ENCODE measurements around the gene GRID2. TPM values are rescaled to one million over a fixed set of nuclear protein-coding genes. Genes with fewer than 3 reads are reported as not detected.

GRID2 gene
- total RNA-seq, 4 donors from 2014 or later: 0.33 TPM; not detected in 3

DNA sequence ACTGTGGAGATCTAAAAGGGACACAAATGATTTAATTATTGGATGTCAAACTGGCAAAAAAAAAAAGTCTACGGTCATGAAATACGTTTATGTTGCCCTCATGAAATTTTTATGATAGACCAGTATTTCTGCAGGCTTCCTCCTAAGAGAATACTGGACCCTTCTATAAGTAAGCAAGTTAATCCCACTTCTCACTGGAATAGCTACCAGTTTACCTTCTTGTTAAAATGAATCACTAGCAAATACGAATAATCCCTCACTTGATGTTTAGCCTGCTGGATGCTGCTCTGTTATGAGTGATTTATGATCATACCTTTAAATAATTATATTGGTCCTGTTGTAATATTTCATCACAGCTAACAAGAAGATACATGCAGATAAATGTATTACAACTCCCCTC is 39.6 kb upstream of the GRID2 start:
- 96 to 97% methylated on average over 3 of the region's 3 CpGs for WGBS, 2 donors

DNA sequence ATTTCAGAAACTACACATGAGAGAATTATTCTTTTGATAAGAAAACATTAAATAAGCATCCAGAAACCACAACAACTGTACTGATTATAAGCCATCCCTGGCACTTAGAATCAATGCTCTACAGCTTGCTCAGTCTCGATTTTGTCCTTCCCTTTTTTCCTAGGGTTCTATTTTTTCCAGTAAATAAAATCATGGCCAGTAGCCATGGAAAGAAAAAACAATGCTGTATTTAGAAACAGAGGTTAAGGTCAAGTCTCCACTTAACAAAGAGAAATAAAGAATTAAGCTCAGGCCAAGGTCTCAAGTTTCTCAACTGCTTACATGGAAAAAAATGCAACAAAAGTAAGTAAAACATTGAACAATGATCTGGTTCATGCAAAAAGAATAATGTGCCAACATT is 38.7 kb upstream of the GRID2 start:
- intact Hi-C loops (cut with DNase I): no loop called here
- H3K4me1 ChIP-seq: peaks cover 12 to 13% of the 10 kb centered on the region in 2 donors
- no peaks in the 10 kb centered on the region for H3K27me3 ChIP-seq
- H3K36me3 ChIP-seq: no peaks in the 10 kb centered on the region
- WGBS, 2 donors: 2 to 13% methylated on average over 1 of the region's 1 CpG
- TF ChIP-seq, protein P1, sequence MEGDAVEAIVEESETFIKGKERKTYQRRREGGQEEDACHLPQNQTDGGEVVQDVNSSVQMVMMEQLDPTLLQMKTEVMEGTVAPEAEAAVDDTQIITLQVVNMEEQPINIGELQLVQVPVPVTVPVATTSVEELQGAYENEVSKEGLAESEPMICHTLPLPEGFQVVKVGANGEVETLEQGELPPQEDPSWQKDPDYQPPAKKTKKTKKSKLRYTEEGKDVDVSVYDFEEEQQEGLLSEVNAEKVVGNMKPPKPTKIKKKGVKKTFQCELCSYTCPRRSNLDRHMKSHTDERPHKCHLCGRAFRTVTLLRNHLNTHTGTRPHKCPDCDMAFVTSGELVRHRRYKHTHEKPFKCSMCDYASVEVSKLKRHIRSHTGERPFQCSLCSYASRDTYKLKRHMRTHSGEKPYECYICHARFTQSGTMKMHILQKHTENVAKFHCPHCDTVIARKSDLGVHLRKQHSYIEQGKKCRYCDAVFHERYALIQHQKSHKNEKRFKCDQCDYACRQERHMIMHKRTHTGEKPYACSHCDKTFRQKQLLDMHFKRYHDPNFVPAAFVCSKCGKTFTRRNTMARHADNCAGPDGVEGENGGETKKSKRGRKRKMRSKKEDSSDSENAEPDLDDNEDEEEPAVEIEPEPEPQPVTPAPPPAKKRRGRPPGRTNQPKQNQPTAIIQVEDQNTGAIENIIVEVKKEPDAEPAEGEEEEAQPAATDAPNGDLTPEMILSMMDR (IDR thresholded peaks at IDR 0.05): no peak
- TF ChIP-seq POLR2A (IDR thresholded peaks at IDR 0.05): no peak
- no peaks in the 10 kb centered on the region for H3K9me3 ChIP-seq
- no peak for DNase-seq
- H3K27ac ChIP-seq: no peak overlapping the region
- no peak overlapping the region for H3K4me3 ChIP-seq (replicated peaks in 1 of 3)

More for the DNA sequence above, 39.6 kb upstream of the GRID2 start:
- Histone ChIP-seq H3K27me3 (no peaks in the 10 kb centered on the region), H3K9me3 (no peaks in the 10 kb centered on the region), H3K4me3 (replicated peaks in 1 of 3) (no peak overlapping the region), H3K36me3 (no peaks in the 10 kb centered on the region), H3K27ac (no peak overlapping the region), H3K4me1 (peaks cover 12 to 13% of the 10 kb centered on the region in 2 donors)
- no peak for DNase-seq
- intact Hi-C loops (cut with DNase I): no loop called here
- TF ChIP-seq, protein P1 (IDR thresholded peaks at IDR 0.05): no peak
- no peak for TF ChIP-seq POLR2A (IDR thresholded peaks at IDR 0.05)

DNA sequence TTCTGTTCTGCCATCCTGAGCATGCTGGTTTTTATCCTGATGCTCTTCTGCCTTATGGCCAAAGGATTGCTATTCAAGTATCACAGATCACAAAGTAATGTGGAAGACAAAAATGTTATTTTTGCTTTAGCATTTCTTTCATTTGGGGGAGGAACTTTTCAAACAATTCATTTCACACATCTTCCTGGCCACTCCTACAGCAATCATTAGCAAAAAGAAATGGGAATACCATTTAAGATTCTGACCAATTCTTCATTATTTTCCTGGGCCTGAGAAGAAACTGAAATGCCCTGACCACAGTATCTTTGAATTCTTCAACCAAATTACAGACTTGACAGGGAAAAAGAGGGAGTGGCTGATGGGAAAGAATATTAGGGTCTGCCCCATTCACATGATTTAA is 38.0 kb upstream of the GRID2 start:
- TF ChIP-seq POLR2A (IDR thresholded peaks at IDR 0.05): no peak
- TF ChIP-seq, protein P1 (IDR thresholded peaks at IDR 0.05): no peak
- H3K9me3 ChIP-seq: no peaks in the 10 kb centered on the region
- DNase-seq: no peak
- H3K27me3 ChIP-seq: no peaks in the 10 kb centered on the region
- H3K4me3 ChIP-seq (replicated peaks in 1 of 3): no peak overlapping the region
- intact Hi-C loops (cut with DNase I): no loop called here
- no peaks in the 10 kb centered on the region for H3K36me3 ChIP-seq
- H3K27ac ChIP-seq: no peak overlapping the region
- peaks cover 12 to 13% of the 10 kb centered on the region in 2 donors for H3K4me1 ChIP-seq

DNA sequence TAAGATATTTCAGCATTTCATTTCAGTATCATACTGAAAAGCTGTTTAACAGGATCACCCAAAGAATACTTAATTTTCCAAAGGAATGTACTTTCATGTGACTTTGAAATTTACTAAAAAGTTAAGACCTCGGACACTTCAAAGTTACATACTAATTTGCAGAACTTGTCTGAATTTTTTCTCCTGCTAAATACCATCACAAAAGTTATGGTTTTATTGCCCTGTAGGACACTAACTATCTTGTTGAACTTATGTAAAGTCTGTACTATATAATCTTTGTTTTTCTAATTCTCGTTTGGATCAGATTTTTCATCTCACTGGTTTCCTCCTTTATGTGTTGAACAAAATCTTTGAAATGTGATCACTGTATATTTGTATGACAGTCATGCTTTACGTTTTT is 37.2 kb upstream of the GRID2 start:
- intact Hi-C loops (cut with DNase I): no loop called here
- H3K27me3 ChIP-seq: no peaks in the 10 kb centered on the region
- H3K27ac ChIP-seq: no peak overlapping the region
- TF ChIP-seq POLR2A (IDR thresholded peaks at IDR 0.05): no peak
- TF ChIP-seq, protein P1 (IDR thresholded peaks at IDR 0.05): no peak
- no peaks in the 10 kb centered on the region for H3K9me3 ChIP-seq
- H3K4me1 ChIP-seq: peaks cover 12 to 13% of the 10 kb centered on the region in 2 donors
- no peaks in the 10 kb centered on the region for H3K36me3 ChIP-seq
- DNase-seq: no peak
- WGBS, 2 donors: 79 to 89% methylated on average over 3 of the region's 3 CpGs
- H3K4me3 ChIP-seq (replicated peaks in 1 of 3): no peak overlapping the region

DNA sequence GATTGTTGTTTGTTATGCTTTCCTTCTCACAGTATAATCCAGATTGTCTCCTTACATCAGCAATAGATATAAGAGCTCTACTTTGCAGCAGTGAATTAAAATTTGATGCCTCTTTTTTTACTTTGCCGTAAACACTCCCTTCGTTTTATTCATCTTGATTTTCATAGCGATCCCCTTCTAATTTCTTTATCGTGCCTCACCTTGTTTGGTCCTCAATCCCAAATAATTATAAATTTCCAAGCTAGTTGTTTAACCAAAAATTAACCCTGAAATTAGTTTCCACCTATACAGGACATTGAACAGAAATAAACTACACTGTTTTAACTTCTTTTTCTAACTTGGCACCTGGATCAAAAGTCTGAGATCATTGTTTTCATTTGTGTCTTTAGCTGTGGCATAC is 35.1 kb upstream of the GRID2 start:
- TF ChIP-seq, protein P1 (IDR thresholded peaks at IDR 0.05): no peak
- no peak for TF ChIP-seq POLR2A (IDR thresholded peaks at IDR 0.05)
- no peak overlapping the region for H3K27ac ChIP-seq
- no peaks in the 10 kb centered on the region for H3K27me3 ChIP-seq
- 96 to 97% methylated on average over 4 of the region's 4 CpGs for WGBS, 2 donors
- no peak overlapping the region for H3K4me3 ChIP-seq (replicated peaks in 1 of 3)
- H3K9me3 ChIP-seq: no peaks in the 10 kb centered on the region
- no peak for DNase-seq
- no peaks in the 10 kb centered on the region for H3K36me3 ChIP-seq
- peaks cover 12 to 13% of the 10 kb centered on the region in 2 donors for H3K4me1 ChIP-seq
- intact Hi-C loops (cut with DNase I): no loop called here

Measured in thyroid gland (tissue), 4 donors.